GM21786 (cell line): ENCODE data around the gene CNTNAP2.
"Not testable (repeated sequence)": the region's sequence is repeated elsewhere in the genome, so short reads cannot be mapped to it uniquely, and the experiment has no call there.

Experiments used
- ATAC-seq: cut with Tn5 transposase; IDR thresholded peaks from one replicate; pipeline ENCODE4 v1.9.1; 2021; ENCODE audit not compliant: unreplicated experiment

The CNTNAP2 gene

GRCh38 chr7:146865696-146866095 is 749.1 kb downstream of the CNTNAP2 start:
- ATAC-seq: no peak

- ATAC-seq: no peak
Measured at GRCh38 chr7:146874722-146875121, 758.1 kb downstream of the CNTNAP2 start.

- no peak for ATAC-seq
Measured at GRCh38 chr7:146875237-146875785, 758.7 kb downstream of the CNTNAP2 start.

- no peak for ATAC-seq
Measured at GRCh38 chr7:146875981-146876380, 759.4 kb downstream of the CNTNAP2 start.

- ATAC-seq: no peak
Measured at GRCh38 chr7:146876411-146876810, 759.8 kb downstream of the CNTNAP2 start.

- no peak for ATAC-seq
Measured at GRCh38 chr7:146878901-146879300, 762.3 kb downstream of the CNTNAP2 start.

- ATAC-seq: no peak
Measured at GRCh38 chr7:146885231-146885630, 768.6 kb downstream of the CNTNAP2 start.

GRCh38 chr7:146889806-146890555 is 773.4 kb downstream of the CNTNAP2 start:
- no peak for ATAC-seq

GRCh38 chr7:146892151-146892550 is 775.5 kb downstream of the CNTNAP2 start:
- no peak for ATAC-seq

GRCh38 chr7:146894927-146895326 is 778.3 kb downstream of the CNTNAP2 start:
- ATAC-seq: no peak

- ATAC-seq: no peak
Measured at GRCh38 chr7:146902266-146902665, 785.7 kb downstream of the CNTNAP2 start.

GRCh38 chr7:146902728-146903127 is 786.1 kb downstream of the CNTNAP2 start:
- ATAC-seq: no peak

GRCh38 chr7:146905746-146906145 is 789.1 kb downstream of the CNTNAP2 start:
- not testable (repeated sequence) for ATAC-seq

GRCh38 chr7:146922782-146923181 is 806.2 kb downstream of the CNTNAP2 start:
- ATAC-seq: no peak

GRCh38 chr7:146926841-146927240 is 810.2 kb downstream of the CNTNAP2 start:
- ATAC-seq: no peak

GRCh38 chr7:146937836-146938235 is 821.2 kb downstream of the CNTNAP2 start:
- no peak for ATAC-seq

GRCh38 chr7:146943483-146943882 is 826.9 kb downstream of the CNTNAP2 start:
- no peak for ATAC-seq

GRCh38 chr7:146948703-146949102 is 832.1 kb downstream of the CNTNAP2 start:
- ATAC-seq: no peak

- ATAC-seq: no peak
Measured at GRCh38 chr7:146956321-146956720, 839.7 kb downstream of the CNTNAP2 start.

- ATAC-seq: no peak
Measured at GRCh38 chr7:146956853-146957252, 840.3 kb downstream of the CNTNAP2 start.

- ATAC-seq: no peak
Measured at GRCh38 chr7:146960773-146961391, 844.3 kb downstream of the CNTNAP2 start.

GRCh38 chr7:146961617-146962016 is 845.0 kb downstream of the CNTNAP2 start:
- ATAC-seq: no peak
